CD4-positive, alpha-beta memory T cell (primary cell): ENCODE measurements around the gene MPEG1. TPM values are rescaled to one million over a fixed set of nuclear protein-coding genes. Genes with fewer than 3 reads are reported as not detected.

Source experiments
- CTCF ChIA-PET: fragments of 350-600 bp; sonication (Branson Sonifier 250); formaldehyde crosslinking; loops from one replicate; lab custom pipeline; 2021; ENCODE audit warnings: inconsistent platforms; ENCODE audit not compliant: partially characterized antibody; lab: Charles Lee
- POLR2A ChIA-PET: fragments of 350-600 bp; sonication (Branson Sonifier 250); formaldehyde crosslinking; loops from one replicate; lab custom pipeline; 2021; ENCODE audit not compliant: partially characterized antibody; lab: Charles Lee
- DNase-seq, 5 donors: peaks; one replicate each; pipeline versions ENCODE4 v3.0.0 to v3.0.0-alpha.2; 2020 to 2022; ENCODE audit warnings: mixed read lengths in 1 of 5
- H3K27ac ChIP-seq: one replicate; pipeline ENCODE4 v1.7.0; 2013; ENCODE audit warnings: low read depth, low read length
- H3K27me3 ChIP-seq: 2 replicates; pipeline ENCODE4 v1.7.0; 2013; ENCODE audit warnings: mild to moderate bottlenecking, low read length, moderate library complexity; ENCODE audit not compliant: insufficient read depth
- H3K36me3 ChIP-seq: 2 replicates; pipeline ENCODE4 v1.7.0; 2013; ENCODE audit warnings: mild to moderate bottlenecking, low read length, moderate library complexity; ENCODE audit not compliant: insufficient read depth
- H3K4me1 ChIP-seq: 2 replicates; pipeline ENCODE4 v1.7.0; 2013; ENCODE audit warnings: mild to moderate bottlenecking, low read length, moderate library complexity; ENCODE audit not compliant: insufficient read depth
- H3K4me3 ChIP-seq, 2 donors: one replicate each; pipeline ENCODE4 v1.7.0; 2013; ENCODE audit warnings: low read length in 2 of 2, mild to moderate bottlenecking in 1 of 2
- H3K9me3 ChIP-seq, 2 donors: one replicate each; pipeline ENCODE4 v1.7.0; 2013; ENCODE audit warnings: low read length in 2 of 2, control low read depth in 1 of 2; ENCODE audit not compliant: control insufficient read depth in 1 of 2
- H3K27ac Mint-ChIP-seq, 7 donors: one replicate each; pipeline ENCODE4 v1.8.0; 2020 to 2021; ENCODE audit warnings: mixed read lengths in 7 of 7, mild to moderate bottlenecking in 6 of 7, inconsistent platforms in 3 of 7, moderate library complexity in 3 of 7
- H3K27me3 Mint-ChIP-seq, 2 donors: one replicate each; pipeline ENCODE4 v1.8.0; 2020 to 2021; ENCODE audit warnings: mixed read lengths in 2 of 2
- H3K36me3 Mint-ChIP-seq, 2 donors: one replicate each; pipeline ENCODE4 v1.8.0; 2020 to 2021; ENCODE audit warnings: mixed read lengths in 2 of 2, inconsistent platforms in 1 of 2, mild to moderate bottlenecking in 1 of 2
- H3K4me1 Mint-ChIP-seq, 4 donors: one replicate each; pipeline ENCODE4 v1.8.0; 2020 to 2021; ENCODE audit warnings: mixed read lengths in 4 of 4, mild to moderate bottlenecking in 1 of 4
- H3K4me3 Mint-ChIP-seq, 8 donors: one replicate each; pipeline ENCODE4 v1.8.0; 2020 to 2021; ENCODE audit warnings: mixed read lengths in 8 of 8, mild to moderate bottlenecking in 7 of 8, moderate library complexity in 6 of 8, inconsistent platforms in 3 of 8
- H3K9me3 Mint-ChIP-seq, 8 donors: one replicate each; pipeline ENCODE4 v1.8.0; 2020 to 2021; ENCODE audit warnings: mixed read lengths in 8 of 8, mild to moderate bottlenecking in 5 of 8, inconsistent platforms in 3 of 8, moderate library complexity in 1 of 8
- intact Hi-C: fragments of 100-400 bp; cut with micrococcal nuclease; formaldehyde crosslinking; loops from one replicate; pipeline ENCODE4 v1.15.1; 2023
- polyA plus RNA-seq, 2 donors: library from polyadenylated mRNA; unstranded; fragments of 300-500 nt; fragmentation: Illumina TruSeq; gene quantifications; one replicate each; pipeline ENCODE4 v1.2.3, GENCODE V29; 2021
- total RNA-seq, 2 experiments: library from RNA; stranded (reverse); gene quantifications; one replicate each; pipeline ENCODE4 v1.2.3, GENCODE V29; 2021

The MPEG1 gene
- total and polyA plus RNA-seq, 4 experiments from 2014 or later = 0.14 to 2.7 (median 1.2) TPM

- intact Hi-C loops = no loop called here
- peaks cover 0 to 1% (median 0%) of the 10 kb centered on the region in 8 donors for H3K9me3 Mint-ChIP-seq
- H3K9me3 ChIP-seq = no peaks in the 10 kb centered on the region
- no peaks in the 10 kb centered on the region for H3K36me3 ChIP-seq
- DNase-seq = no peak
- no peak overlapping the region for H3K4me3 Mint-ChIP-seq
- H3K36me3 Mint-ChIP-seq = no peaks in the 10 kb centered on the region
- H3K4me3 ChIP-seq = no peak overlapping the region
- peaks cover 2 to 5% of the 10 kb centered on the region in 2 donors for H3K27me3 Mint-ChIP-seq
- H3K27ac ChIP-seq = no peak overlapping the region
- no peaks in the 10 kb centered on the region for H3K27me3 ChIP-seq
- no peak overlapping the region for H3K27ac Mint-ChIP-seq
- POLR2A ChIA-PET = no interaction called here
- CTCF ChIA-PET = interaction anchor here (1.3 kb wide), 1 partner anchor 39 kb away, joined by 3 read pairs; no protein-coding TSS in a partner anchor
- H3K4me1 ChIP-seq = no peaks in the 10 kb centered on the region
- peaks cover 0 to 9% (median 6%) of the 10 kb centered on the region in 4 donors for H3K4me1 Mint-ChIP-seq
These were observed 12.3 kb upstream of the MPEG1 start for GRCh38 chr11:59225017-59225416.

- peak overlapping the region in 1 of 8 donors; percentile 11 for H3K4me3 Mint-ChIP-seq
- no peaks in the 10 kb centered on the region for H3K4me1 ChIP-seq
- no peak overlapping the region for H3K27ac Mint-ChIP-seq
- H3K36me3 ChIP-seq = no peaks in the 10 kb centered on the region
- H3K9me3 ChIP-seq = no peaks in the 10 kb centered on the region
- peaks cover 0 to 9% (median 6%) of the 10 kb centered on the region in 4 donors for H3K4me1 Mint-ChIP-seq
- POLR2A ChIA-PET = no interaction called here
- H3K27me3 Mint-ChIP-seq = peaks cover 2 to 5% of the 10 kb centered on the region in 2 donors
- H3K27ac ChIP-seq = no peak overlapping the region
- intact Hi-C loops = no loop called here
- no peaks in the 10 kb centered on the region for H3K27me3 ChIP-seq
- no peaks in the 10 kb centered on the region for H3K36me3 Mint-ChIP-seq
- no peak for DNase-seq
- CTCF ChIA-PET = interaction anchor here (1.3 kb wide), 1 partner anchor 38 kb away, joined by 3 read pairs; no protein-coding TSS in a partner anchor
- H3K9me3 Mint-ChIP-seq = peaks cover 0 to 1% (median 0%) of the 10 kb centered on the region in 8 donors
- no peak overlapping the region for H3K4me3 ChIP-seq
These were observed 11.7 kb upstream of the MPEG1 start for GRCh38 chr11:59224351-59224928.

- POLR2A ChIA-PET = no interaction called here
- CTCF ChIA-PET = interaction anchor here (1.3 to 2.6 kb wide), 2 partner anchors 37 to 38 kb away, joined by 3 to 9 read pairs; no protein-coding TSS in a partner anchor
- H3K27ac Mint-ChIP-seq = no peak overlapping the region
- H3K27me3 Mint-ChIP-seq = peaks cover 2 to 5% of the 10 kb centered on the region in 2 donors
- Histone ChIP-seq H3K4me3 (no peak overlapping the region), H3K4me1 (no peaks in the 10 kb centered on the region), H3K9me3 (no peaks in the 10 kb centered on the region), H3K27me3 (no peaks in the 10 kb centered on the region), H3K27ac (no peak overlapping the region), H3K36me3 (no peaks in the 10 kb centered on the region)
- peaks cover 0 to 3% (median 0%) of the 10 kb centered on the region in 8 donors for H3K9me3 Mint-ChIP-seq
- no peak for DNase-seq
- peaks cover 0 to 10% (median 6%) of the 10 kb centered on the region in 4 donors for H3K4me1 Mint-ChIP-seq
- no peak overlapping the region for H3K4me3 Mint-ChIP-seq
- H3K36me3 Mint-ChIP-seq = no peaks in the 10 kb centered on the region
- intact Hi-C loops = no loop called here
These were observed 10.9 kb upstream of the MPEG1 start for GRCh38 chr11:59223611-59224010.

GRCh38 chr11:59223177-59223576 is 10.4 kb upstream of the MPEG1 start:
- peaks cover 2 to 5% of the 10 kb centered on the region in 2 donors for H3K27me3 Mint-ChIP-seq
- Histone ChIP-seq H3K36me3 (no peaks in the 10 kb centered on the region), H3K9me3 (no peaks in the 10 kb centered on the region), H3K4me1 (no peaks in the 10 kb centered on the region), H3K4me3 (no peak overlapping the region), H3K27ac (no peak overlapping the region), H3K27me3 (no peaks in the 10 kb centered on the region)
- intact Hi-C loops = no loop called here
- H3K9me3 Mint-ChIP-seq = peaks cover 0 to 3% (median 0%) of the 10 kb centered on the region in 8 donors
- ChIA-PET CTCF (interaction anchor here (1.1 to 2.6 kb wide), 3 partner anchors 9 to 52 kb away, joined by 3 to 9 read pairs (median 4); no protein-coding TSS in a partner anchor), POLR2A (no interaction called here)
- H3K36me3 Mint-ChIP-seq = no peaks in the 10 kb centered on the region
- no peak overlapping the region for H3K27ac Mint-ChIP-seq
- peaks cover 3 to 14% (median 6%) of the 10 kb centered on the region in 4 donors for H3K4me1 Mint-ChIP-seq
- no peak for DNase-seq
- H3K4me3 Mint-ChIP-seq = no peak overlapping the region

GRCh38 chr11:59222464-59223060 is 9.8 kb upstream of the MPEG1 start:
- no peaks in the 10 kb centered on the region for H3K36me3 Mint-ChIP-seq
- Histone ChIP-seq H3K4me3 (no peak overlapping the region), H3K27ac (no peak overlapping the region), H3K4me1 (no peaks in the 10 kb centered on the region), H3K27me3 (no peaks in the 10 kb centered on the region), H3K36me3 (no peaks in the 10 kb centered on the region), H3K9me3 (no peaks in the 10 kb centered on the region)
- intact Hi-C loops = no loop called here
- no peak overlapping the region for H3K4me3 Mint-ChIP-seq
- peaks cover 0 to 5% (median 0%) of the 10 kb centered on the region in 8 donors for H3K9me3 Mint-ChIP-seq
- peaks cover 2 to 5% of the 10 kb centered on the region in 2 donors for H3K27me3 Mint-ChIP-seq
- no peak for DNase-seq
- H3K4me1 Mint-ChIP-seq = peaks cover 3 to 17% (median 8%) of the 10 kb centered on the region in 4 donors
- no peak overlapping the region for H3K27ac Mint-ChIP-seq
- CTCF ChIA-PET = interaction anchor here (1.1 to 2.6 kb wide), 4 partner anchors 9 to 52 kb away, joined by 3 to 9 read pairs (median 4); no protein-coding TSS in a partner anchor
- POLR2A ChIA-PET = no interaction called here

GRCh38 chr11:59221441-59221840 is 8.7 kb upstream of the MPEG1 start:
- Histone ChIP-seq H3K27me3 (no peaks in the 10 kb centered on the region), H3K4me1 (peaks cover 7% of the 10 kb centered on the region), H3K9me3 (no peaks in the 10 kb centered on the region), H3K4me3 (no peak overlapping the region), H3K36me3 (no peaks in the 10 kb centered on the region), H3K27ac (no peak overlapping the region)
- intact Hi-C loops = no loop called here
- Mint-ChIP-seq H3K9me3 (peaks cover 0 to 5% (median 0%) of the 10 kb centered on the region in 8 donors), H3K27me3 (peaks cover 2 to 5% of the 10 kb centered on the region in 2 donors), H3K4me1 (peaks cover 9 to 28% (median 18%) of the 10 kb centered on the region in 4 donors), H3K27ac (no peak overlapping the region), H3K4me3 (no peak overlapping the region), H3K36me3 (no peaks in the 10 kb centered on the region)
- no peak for DNase-seq
- POLR2A ChIA-PET = no interaction called here
- CTCF ChIA-PET = interaction anchor here (0.9 to 2.6 kb wide), 3 partner anchors 16 to 43 kb away, joined by 3 to 9 read pairs (median 4); no protein-coding TSS in a partner anchor

GRCh38 chr11:59219836-59220235 is 7.1 kb upstream of the MPEG1 start:
- H3K36me3 ChIP-seq = no peaks in the 10 kb centered on the region
- ChIA-PET POLR2A (no interaction called here), CTCF (interaction anchor here (0.6 to 1.3 kb wide), 3 partner anchors 14 to 213 kb away, joined by 3 to 4 read pairs (median 3); no protein-coding TSS in a partner anchor)
- DNase-seq = no peak
- H3K4me3 ChIP-seq = no peak overlapping the region
- peaks cover 9 to 29% (median 17%) of the 10 kb centered on the region in 4 donors for H3K4me1 Mint-ChIP-seq
- peaks cover 12% of the 10 kb centered on the region for H3K4me1 ChIP-seq
- no peak overlapping the region for H3K27ac Mint-ChIP-seq
- peaks cover 0 to 5% (median 0%) of the 10 kb centered on the region in 8 donors for H3K9me3 Mint-ChIP-seq
- H3K36me3 Mint-ChIP-seq = no peaks in the 10 kb centered on the region
- no peaks in the 10 kb centered on the region for H3K9me3 ChIP-seq
- no peak overlapping the region for H3K27ac ChIP-seq
- no peak overlapping the region for H3K4me3 Mint-ChIP-seq
- H3K27me3 ChIP-seq = no peaks in the 10 kb centered on the region
- H3K27me3 Mint-ChIP-seq = peaks cover 0 to 2% of the 10 kb centered on the region in 2 donors
- intact Hi-C loops = no loop called here
